Astrocyte of the cerebellum (primary cell): ENCODE results near the gene CD6.

Source experiments
- DNase-seq: peaks from one replicate; pipeline ENCODE4 v3.0.0-alpha.2; 2011; ENCODE audit warnings: low read depth
- H3K4me3 ChIP-seq: 2 replicates; pipeline ENCODE4 v1.5.1; 2011; ENCODE audit warnings: mild to moderate bottlenecking, low read depth, low read length, moderate library complexity
- in situ Hi-C: cut with HindIII; loops from 2 replicates; pipeline ENCODE4 v1.10.0; 2017; ENCODE audit warnings: low sequenced_read_pairs
- TF ChIP-seq, protein P1 (sequence below): IDR thresholded peaks from 2 replicates; pipeline ENCODE4 v1.5.1; 2012; ENCODE audit warnings: low read length, low read depth, moderate library complexity, mild to moderate bottlenecking; ENCODE audit errors: missing control alignments

CD6 gene

DNA sequence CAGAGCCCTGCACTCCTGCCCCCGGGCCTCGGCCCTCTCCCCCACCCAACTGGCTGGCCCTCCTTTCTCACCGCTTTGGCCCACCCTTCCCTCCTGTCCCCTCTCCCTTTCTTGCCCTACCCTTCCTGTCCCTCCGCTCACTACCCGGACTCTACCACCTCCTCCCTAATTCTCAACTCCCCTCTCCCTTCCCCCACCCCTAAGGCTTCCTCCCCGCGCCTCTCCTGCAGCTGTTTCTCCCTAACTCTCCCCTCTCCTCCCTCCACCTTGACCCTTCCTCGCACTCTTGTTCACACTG is 19.9 kb upstream of the CD6 start:
- TF ChIP-seq, protein P1, sequence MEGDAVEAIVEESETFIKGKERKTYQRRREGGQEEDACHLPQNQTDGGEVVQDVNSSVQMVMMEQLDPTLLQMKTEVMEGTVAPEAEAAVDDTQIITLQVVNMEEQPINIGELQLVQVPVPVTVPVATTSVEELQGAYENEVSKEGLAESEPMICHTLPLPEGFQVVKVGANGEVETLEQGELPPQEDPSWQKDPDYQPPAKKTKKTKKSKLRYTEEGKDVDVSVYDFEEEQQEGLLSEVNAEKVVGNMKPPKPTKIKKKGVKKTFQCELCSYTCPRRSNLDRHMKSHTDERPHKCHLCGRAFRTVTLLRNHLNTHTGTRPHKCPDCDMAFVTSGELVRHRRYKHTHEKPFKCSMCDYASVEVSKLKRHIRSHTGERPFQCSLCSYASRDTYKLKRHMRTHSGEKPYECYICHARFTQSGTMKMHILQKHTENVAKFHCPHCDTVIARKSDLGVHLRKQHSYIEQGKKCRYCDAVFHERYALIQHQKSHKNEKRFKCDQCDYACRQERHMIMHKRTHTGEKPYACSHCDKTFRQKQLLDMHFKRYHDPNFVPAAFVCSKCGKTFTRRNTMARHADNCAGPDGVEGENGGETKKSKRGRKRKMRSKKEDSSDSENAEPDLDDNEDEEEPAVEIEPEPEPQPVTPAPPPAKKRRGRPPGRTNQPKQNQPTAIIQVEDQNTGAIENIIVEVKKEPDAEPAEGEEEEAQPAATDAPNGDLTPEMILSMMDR: no peak
- in situ Hi-C loops: no loop called here
- DNase-seq: no peak
- no peak overlapping the region for H3K4me3 ChIP-seq

DNA sequence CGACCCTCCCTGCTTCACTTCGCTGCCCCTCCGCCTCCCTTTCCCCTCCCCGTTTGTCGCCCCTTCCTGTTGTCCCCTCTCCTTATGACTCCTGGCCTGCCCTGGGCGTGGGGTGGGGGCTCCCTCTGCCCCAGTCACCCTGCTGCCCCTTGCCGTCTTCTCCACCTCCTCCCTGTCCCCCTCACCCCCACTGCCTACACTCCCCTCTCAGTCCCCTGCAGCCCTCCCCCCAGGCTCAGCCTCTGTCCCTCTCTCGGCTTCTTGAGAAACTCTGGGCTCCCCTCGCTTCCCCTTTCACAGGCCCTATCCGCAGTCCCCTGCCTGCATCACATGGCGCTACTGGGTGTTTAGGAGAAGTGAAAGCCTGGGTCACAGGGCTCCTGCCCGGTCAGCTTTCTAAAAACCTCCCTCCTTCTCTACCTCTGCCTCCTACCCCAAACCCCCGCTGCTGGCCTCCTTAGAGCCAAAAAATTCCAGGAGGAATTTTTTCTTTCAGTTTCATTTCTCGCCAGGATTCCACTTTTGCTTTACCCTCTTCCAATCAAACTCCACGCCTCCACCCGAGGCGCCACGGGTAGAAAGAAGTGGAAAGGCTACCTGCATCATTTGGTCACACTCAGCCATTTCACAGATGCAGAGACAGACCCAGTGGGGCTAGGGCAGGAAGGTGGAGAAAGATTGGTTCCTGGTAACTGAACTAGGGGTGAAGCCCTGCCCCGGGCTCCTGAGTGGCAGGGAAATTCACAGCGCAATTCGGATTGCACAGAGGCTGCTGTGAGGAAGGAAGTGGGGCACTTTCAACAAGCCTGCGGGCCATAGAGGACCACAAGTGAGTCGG is 19.4 kb upstream of the CD6 start, which contains the start of gene SLC15A3:
Gene SLC15A3 (minus strand): TSS at position 273 of the 838 bp plus-strand sequence. CDS start 625 bp downstream, outside the sequence.
- peak within 1 kb of the TSS; percentile 20 for H3K4me3 ChIP-seq
- TF ChIP-seq, protein P1: no peak
- in situ Hi-C loops: no loop called here
- no peak for DNase-seq

DNA sequence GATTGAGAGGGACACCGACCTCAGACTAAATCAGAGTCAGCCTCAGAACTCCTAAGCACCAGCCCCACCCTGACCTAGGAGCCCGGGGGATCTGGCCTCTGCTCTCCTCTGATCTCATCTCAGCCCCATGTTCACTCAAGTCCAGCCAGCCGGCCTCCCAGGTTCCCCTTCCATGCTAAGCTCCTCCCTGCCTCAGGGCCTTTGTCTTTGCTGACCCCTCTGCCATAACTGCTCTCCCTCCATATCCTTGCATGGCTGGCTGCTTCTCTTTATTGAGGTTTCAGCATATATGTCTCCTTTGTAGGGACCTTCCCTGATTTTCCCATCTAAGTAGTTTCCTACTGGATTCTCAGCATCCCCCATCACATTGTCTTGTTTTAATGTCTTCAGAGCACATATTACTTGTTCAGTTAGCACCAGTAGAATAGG is 18.7 kb upstream of the CD6 start:
- in situ Hi-C loops: no loop called here

DNA sequence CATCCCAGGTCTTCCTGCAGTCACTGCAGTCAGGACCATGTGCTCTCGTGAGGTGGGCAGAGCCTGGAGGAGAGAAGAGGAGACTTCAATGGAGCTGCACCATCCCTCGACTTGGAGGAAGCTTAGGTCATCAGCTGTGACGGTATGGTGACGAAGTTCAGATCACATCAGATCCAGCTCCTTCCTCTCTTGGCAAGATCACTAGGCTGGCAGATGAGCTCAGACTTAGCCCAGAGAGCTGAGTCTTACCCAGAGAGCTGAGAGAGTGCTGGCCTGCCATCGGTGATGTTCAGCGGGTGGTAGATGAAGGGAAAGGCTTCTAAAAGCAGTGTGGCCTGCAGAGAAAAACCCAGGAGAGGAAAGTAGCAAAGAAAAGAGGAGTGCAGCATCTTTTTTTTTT is 17.7 kb upstream of the CD6 start:
- DNase-seq: no peak
- TF ChIP-seq, protein P1: no peak
- in situ Hi-C loops: no loop called here
- H3K4me3 ChIP-seq: no peak overlapping the region

More for the DNA sequence above, 18.7 kb upstream of the CD6 start:
- DNase-seq: no peak
- H3K4me3 ChIP-seq: no peak overlapping the region
- TF ChIP-seq, protein P1: no peak

DNA sequence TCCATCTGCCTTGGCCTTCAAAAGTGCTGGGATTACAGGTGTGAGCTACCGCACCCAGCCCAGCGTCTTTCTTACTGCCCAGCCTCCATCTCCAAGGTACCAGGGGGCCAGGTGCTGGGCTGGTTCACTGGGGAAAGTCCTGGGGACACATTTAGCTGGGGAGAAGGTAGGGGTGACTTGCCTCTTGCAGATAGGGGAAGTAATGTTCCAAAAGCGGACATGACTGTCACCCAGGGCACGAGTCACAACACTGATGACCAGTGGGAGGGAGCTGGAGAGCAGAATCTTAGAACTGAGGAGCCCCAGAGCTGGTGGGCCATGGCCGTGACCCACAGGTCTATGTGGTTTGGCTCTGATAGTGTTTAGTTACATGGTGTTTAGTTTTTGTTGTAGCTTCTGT is 17.1 kb upstream of the CD6 start:
- DNase-seq: no peak
- no peak overlapping the region for H3K4me3 ChIP-seq
- TF ChIP-seq, protein P1: no peak
- in situ Hi-C loops: no loop called here

DNA sequence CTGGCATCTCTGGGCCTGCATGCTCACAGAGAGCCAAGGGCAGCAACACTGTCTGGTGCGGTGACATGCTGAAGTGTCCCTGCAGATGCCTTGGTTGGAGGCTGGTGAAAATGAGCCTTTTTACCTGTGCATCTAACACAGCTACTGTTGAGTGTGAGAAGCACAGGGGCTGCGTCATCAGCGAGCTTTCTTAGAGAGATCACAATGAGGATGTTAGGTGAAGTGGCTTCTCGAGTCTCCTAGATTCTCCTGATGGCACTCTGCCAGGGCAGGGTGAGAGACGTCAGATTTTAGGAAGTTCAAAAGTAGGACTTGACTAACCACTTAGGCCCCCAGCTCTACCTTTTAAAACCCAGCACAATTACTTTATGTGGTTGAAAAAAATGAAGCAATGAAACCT is 15.9 kb upstream of the CD6 start:
- TF ChIP-seq, protein P1: no peak
- no peak for DNase-seq
- in situ Hi-C loops: no loop called here
- H3K4me3 ChIP-seq: no peak overlapping the region

DNA sequence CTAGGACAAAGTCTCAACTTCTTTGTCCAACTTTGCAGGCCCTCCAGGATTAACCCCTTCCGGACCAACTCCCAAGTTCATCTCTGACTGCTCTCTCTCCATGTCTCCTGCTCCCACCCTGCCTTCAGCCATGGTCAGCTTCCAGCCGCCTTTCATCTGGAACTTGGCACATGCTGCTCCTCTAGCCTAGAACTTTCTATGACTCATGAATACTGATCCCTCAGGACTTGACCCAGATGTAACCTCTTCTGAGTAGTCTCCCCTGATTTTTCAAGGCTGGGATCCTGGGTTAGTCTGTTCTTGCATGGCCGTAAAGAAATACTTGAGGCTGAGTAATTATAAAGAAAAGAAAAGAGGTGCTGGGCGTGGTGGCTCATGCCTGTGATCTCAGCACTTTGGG is 14.3 kb upstream of the CD6 start:
- in situ Hi-C loops: no loop called here
- no peak for DNase-seq
- H3K4me3 ChIP-seq: no peak overlapping the region
- TF ChIP-seq, protein P1: no peak
